GM18508 (cell line): ENCODE measurements around the gene KIF13A.
"Not testable (repeated sequence)": the region's sequence is repeated elsewhere in the genome, so short reads cannot be mapped to it uniquely, and the experiment has no call there.

Experiments used
- ATAC-seq: cut with Tn5 transposase; IDR thresholded peaks from one replicate; pipeline ENCODE4 v1.9.1; 2021; ENCODE audit warnings: moderate number of reproducible peaks; ENCODE audit not compliant: insufficient read depth, unreplicated experiment

Gene KIF13A

DNA sequence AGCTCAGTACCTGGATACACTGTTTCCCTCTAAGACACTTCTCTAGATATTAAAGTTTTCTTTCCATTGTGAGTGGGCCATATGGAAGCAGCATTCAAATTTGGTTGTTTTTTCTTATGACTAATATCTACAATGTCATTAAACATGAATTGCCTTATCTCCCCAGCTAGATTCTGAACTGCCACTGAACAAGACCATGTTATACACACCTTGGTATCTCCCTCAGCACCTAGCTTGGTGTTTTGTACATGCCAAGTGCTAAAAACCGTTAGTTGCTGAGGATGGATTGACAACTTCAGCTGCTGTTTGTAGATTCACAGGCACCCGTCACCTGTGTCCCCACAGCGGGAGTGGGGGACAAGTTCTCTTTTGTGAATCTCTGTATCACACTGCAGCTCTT lies 131.1 kb downstream of the KIF13A start:
- ATAC-seq, result no peak

DNA sequence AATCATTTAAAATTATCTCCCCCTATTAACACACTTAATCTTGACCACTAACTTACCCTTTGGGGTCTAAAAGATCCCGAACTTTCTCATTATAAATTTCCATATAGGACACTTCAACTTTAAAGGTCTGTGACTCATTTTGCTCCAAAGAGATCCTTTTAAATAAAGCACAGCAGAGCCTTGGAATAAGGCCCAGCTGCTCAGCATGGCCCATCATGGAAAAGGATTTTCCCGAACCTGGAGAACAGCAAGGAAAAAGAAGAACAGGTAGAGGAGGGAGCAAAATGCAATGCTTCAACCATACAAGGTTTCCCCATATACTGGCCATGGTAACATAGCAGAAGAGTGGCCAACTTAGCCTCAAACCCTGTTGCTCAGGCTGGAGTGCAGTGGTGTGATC lies 132.1 kb downstream of the KIF13A start:
- ATAC-seq, result no peak

GRCh38 chr6:17853533-17853932 lies 133.9 kb downstream of the KIF13A start:
- ATAC-seq, result no peak

GRCh38 chr6:17851720-17852161 lies 135.7 kb downstream of the KIF13A start:
- no peak for ATAC-seq

DNA sequence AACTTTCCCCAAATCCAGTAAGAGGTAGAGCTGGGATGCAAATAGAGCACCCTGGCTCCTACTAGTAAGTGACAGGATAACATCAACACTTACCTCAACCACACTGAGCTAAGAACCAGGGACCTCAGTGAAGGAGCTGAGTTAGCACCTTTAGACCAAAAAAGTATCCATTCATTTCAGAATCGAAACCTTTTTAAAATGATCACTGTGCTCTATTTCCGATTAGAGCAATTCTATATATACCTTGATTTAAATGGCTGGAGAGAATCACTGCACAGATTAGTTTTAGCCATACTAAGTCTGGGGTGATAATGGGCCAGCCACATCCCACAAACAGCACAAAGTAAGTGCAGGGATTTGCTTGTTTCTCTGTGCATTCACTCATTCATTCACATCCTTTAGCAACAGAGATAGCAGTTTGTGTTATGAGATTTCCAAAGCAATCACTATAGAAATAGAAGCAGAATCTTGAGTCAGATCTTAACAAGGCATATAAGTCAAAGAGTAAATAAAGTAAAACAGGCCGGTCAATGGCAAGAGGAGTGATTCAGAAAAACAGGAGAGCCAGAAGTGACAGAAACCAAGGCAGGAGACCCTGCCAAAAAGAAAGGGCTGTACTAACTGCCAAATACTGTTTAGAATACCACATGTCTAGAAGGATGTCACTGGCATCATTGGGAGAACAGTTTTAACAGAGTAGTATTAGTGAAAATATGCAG lies 136.3 kb downstream of the KIF13A start:
- no peak for ATAC-seq

DNA sequence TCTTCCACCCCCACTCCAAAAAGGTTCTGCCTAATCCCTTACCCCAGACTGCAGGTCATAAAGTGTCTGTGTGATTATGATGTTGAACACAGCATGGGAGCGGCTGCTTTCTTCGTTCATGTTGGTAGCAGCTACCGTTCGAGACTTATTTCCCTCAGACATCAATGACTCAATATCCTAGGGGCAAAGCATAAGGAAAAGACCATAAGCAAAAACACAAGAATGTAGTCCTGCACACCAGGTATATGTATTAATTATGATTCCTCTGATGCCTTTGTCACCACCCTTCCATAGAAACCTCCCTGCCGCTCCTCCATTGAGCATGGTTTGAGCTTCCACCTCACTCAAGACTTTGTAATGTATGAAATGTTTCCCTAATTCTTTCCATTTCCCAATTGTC lies 137.2 kb downstream of the KIF13A start:
- no peak for ATAC-seq

DNA sequence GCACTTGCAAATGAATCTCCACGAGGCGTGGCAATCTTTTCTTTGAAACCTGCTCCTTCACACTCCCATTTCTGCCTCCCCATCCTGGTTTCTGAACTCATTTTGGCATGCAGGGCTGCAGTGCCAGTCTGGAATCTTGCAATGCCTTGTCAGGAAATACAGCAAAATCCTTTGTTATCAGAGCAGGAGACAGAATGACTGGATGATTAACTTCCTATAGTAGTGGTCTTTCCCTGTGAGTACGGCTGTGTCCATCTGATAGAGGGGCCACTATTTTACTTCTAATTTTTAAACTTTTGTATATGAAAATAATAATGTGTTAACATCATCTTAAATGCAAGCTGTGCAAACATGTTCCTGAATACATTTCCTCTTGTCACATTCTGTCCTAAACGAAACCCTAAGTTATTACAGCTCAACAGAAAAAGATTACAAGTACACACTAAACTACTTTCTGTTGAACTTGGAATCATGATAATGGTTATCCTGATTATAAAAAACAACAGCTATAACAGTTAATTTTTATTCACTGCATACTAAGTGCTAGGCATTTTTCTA lies 140.2 kb downstream of the KIF13A start:
- no peak for ATAC-seq

- ATAC-seq, result no peak
Observed at GRCh38 chr6:17846762-17847161, 140.7 kb downstream of the KIF13A start.

GRCh38 chr6:17845598-17845997 lies 141.8 kb downstream of the KIF13A start:
- no peak for ATAC-seq

DNA sequence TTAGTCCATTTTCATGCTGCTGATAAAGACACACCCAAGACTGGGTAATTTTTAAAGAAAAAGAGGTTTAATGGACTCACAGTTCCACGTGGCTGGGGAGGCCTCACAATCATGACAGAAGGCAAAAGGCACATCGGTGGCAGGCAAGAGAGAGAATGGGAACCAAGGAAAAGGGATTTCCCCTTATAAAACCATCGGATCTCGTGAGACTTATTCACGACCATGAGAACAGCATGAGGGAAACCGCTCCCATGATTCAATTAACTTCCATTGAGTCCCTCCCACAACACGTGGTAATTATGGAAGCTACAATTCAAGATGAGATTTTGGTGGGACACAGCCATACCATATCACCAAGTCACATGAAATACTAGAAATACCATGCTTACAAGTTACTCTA lies 142.5 kb downstream of the KIF13A start:
- not testable (repeated sequence) for ATAC-seq

GRCh38 chr6:17842934-17843821 lies 144.3 kb downstream of the KIF13A start:
- no peak for ATAC-seq

DNA sequence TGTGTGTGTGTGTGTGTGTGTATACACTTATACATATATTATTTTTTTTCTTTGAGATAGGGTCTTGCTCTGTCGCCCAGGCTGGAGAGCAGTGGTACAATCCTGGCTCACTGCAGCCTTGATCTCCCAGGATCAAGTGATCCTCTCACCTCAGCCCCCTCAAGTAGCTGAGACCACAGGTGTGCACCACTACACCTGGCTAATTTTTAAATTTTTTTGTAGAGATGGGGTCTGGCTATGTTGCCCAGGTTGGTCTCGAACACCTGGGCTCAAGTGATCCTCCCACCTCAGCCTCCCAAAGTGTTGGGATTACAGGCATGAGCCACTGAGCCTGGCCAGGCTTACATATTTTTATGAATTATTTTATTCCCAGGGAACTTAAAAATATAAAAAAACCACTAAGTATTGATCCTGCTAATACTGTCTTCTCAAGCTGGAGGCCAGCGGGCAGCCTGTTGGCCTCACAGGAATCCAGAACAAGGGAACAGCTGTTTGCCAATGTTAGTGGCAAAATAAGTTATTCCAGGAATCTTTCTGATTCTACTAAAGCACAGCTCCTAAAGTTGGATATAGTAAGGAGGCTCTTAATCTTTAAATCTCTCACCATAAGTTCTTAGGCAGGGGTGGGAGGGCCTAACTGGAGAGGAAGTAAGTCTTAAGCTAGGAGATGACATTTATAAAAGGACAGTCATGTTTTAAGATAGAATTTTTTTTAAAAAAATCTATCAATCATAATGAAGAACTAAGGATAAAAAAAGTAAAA lies 145.2 kb downstream of the KIF13A start:
- no peak for ATAC-seq

DNA sequence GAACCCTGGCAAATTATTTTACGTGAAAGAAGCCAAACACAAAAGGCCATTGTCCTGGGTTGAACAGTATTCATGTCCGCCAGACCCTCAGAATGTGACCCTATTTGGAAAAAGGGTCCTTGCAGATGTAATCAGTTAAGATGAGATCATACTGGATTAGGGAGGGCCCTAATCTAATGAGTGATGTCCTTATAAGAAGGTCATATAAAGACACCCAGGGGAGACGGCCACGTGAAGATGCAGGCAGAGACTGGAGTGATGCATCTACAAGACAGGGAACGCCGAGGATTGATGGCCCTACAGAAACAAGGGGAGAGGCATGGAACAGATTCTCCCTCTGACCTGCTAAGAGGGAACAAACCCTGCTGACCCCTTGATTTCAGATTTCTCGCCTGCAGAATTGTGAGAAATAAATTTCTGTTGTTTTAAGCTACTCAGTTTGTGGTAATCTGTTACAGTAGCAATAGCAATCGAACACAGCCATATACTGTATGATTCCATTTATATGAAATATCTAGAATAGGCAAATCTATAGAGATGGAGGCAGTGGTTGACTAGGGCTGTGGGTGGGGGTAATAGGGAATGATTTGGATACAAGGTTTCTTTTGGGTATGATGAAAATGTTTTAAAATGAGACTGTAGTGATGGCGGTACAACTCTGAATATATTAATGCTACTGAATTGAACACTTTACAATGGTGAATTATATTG lies 147.8 kb downstream of the KIF13A start:
- ATAC-seq, result no peak

DNA sequence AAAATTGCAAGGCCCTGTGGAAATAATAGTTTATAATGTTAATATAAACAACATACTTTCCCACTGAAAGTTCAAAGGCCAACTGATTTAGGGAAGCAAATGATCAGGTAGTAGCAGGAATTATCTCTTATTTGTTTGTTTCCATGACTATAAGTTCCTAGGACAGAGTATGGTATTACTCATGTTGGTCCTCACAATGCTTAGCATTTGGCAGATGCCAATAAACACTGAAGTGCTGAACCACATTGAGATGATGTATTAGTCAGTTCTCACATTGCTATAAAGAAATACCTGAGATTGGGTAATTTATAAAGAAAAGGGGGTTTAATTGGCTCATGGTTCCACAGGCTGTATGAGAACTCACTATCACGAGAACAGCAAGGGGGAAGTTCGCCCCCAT lies 151.1 kb downstream of the KIF13A start:
- ATAC-seq, result no peak

- no peak for ATAC-seq
Observed at GRCh38 chr6:17835784-17836183, 151.7 kb downstream of the KIF13A start.

- no peak for ATAC-seq
Observed at GRCh38 chr6:17831135-17831534, 156.3 kb downstream of the KIF13A start.

- ATAC-seq, result no peak
Observed at GRCh38 chr6:17829905-17830304, 157.5 kb downstream of the KIF13A start.

- ATAC-seq, result no peak
Observed at GRCh38 chr6:17828149-17828548, 159.3 kb downstream of the KIF13A start.

GRCh38 chr6:17826301-17826700 lies 161.1 kb downstream of the KIF13A start:
- no peak for ATAC-seq

DNA sequence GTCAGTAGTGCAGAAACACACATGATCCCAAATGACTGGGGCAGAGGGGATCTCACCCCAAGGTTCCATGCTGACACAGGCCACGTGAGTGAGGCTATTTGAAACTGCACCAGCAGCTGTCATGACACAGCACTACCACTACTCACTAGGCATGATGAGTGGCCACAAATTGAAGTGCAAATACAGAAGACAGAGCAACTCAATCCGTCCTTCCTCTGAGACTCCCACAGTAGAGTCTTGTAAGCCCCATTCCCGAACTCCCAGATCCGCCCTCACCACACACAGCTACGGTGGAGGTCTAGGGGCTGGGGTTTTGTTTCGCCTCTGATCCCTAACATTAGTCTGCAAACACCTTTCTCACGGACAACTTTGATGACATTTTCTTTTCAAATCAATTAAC lies 167.4 kb downstream of the KIF13A start:
- ATAC-seq, result no peak
